HFFc6 (cell line): ENCODE results near the gene PMEPA1. TPM values are rescaled to one million over a fixed set of nuclear protein-coding genes. Genes with fewer than 3 reads are reported as not detected.

Experiments
- DNase-seq: peaks from one replicate; pipeline ENCODE4 v3.0.0-alpha.2; 2018
- H3K27ac Mint-ChIP-seq: 2 replicates; pipeline ENCODE4 v1.8.0; 2020; ENCODE audit warnings: mild to moderate bottlenecking, mixed read lengths
- H3K27me3 Mint-ChIP-seq: 2 replicates; pipeline ENCODE4 v1.8.0; 2021; ENCODE audit warnings: mild to moderate bottlenecking, moderate library complexity, mixed read lengths; ENCODE audit not compliant: insufficient read depth
- H3K36me3 Mint-ChIP-seq: 2 replicates; pipeline ENCODE4 v1.8.0; 2021; ENCODE audit warnings: low read depth, mixed read lengths
- H3K4me1 Mint-ChIP-seq: 2 replicates; pipeline ENCODE4 v1.8.0; 2020; ENCODE audit warnings: low read depth, mixed read lengths
- H3K4me3 Mint-ChIP-seq: 2 replicates; pipeline ENCODE4 v1.8.0; 2020; ENCODE audit warnings: mild to moderate bottlenecking, moderate library complexity, mixed read lengths
- H3K9me3 Mint-ChIP-seq: 2 replicates; pipeline ENCODE4 v1.8.0; 2020; ENCODE audit warnings: mild to moderate bottlenecking, mixed read lengths
- total RNA-seq, 6 experiments: library from RNA; stranded (reverse); fragmentation: NEBNext Ultra II Directional; extraction: Animal tissue kit (Norgen Biotek cat#: 25700); gene quantifications; 2 replicates in 1 of 6; 3 replicates in 5 of 6; pipeline ENCODE4 v1.2.3, GENCODE V29; 2021
- TF ChIP-seq, protein P1 (sequence below): fragments of 200-600 bp; sonication (generic); IDR thresholded peaks from 2 replicates; pipeline ENCODE4 v1.5.0; 2021; ENCODE audit warnings: antibody characterized with exemption, mild to moderate bottlenecking

PMEPA1 gene
- total RNA-seq, 6 experiments from 2014 or later, result 4.7 to 8.0 (median 5.3) TPM

DNA sequence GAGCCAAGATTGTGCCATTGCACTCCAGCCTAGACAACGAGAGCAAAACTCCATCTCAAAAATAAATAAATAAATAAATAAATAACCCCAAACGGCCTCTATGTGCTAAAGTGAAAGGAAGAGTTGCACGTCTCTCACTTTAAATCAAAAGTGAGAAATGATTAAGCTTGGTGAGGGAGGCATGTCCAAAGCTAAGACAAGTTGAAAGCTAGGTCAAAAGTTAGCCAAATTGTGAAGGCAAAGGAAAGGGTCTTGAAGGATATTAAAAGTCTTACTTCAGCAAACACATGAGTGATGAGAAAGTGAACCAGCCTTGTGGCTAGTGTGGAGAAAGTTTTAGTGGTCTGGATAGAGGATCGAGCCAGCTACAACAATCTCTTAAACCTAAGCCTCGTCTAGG, 103.9 kb downstream of the PMEPA1 start:
- Mint-ChIP-seq H3K27ac (no peak overlapping the region), H3K9me3 (no peaks in the 10 kb centered on the region), H3K27me3 (peaks cover 38% of the 10 kb centered on the region)

DNA sequence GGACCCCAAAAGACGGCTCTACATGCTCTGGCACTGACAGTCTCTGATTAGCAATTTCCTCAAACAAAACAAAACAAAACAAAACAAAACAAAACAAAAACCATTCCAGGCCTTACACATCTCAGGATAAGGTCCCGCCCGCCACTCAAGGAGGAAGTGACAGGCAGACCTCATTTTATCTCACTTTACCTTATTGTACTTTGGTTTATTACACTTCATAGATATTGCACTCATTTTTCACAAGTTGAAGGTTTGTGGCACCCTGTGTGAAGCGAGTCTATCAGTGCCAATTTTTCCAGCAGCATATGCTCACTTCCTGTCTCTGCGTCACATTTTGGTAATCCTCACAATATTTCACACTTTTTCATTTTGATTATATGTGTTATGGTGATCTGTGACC, 104.8 kb downstream of the PMEPA1 start:
- DNase-seq, result no peak
- TF ChIP-seq, protein P1, sequence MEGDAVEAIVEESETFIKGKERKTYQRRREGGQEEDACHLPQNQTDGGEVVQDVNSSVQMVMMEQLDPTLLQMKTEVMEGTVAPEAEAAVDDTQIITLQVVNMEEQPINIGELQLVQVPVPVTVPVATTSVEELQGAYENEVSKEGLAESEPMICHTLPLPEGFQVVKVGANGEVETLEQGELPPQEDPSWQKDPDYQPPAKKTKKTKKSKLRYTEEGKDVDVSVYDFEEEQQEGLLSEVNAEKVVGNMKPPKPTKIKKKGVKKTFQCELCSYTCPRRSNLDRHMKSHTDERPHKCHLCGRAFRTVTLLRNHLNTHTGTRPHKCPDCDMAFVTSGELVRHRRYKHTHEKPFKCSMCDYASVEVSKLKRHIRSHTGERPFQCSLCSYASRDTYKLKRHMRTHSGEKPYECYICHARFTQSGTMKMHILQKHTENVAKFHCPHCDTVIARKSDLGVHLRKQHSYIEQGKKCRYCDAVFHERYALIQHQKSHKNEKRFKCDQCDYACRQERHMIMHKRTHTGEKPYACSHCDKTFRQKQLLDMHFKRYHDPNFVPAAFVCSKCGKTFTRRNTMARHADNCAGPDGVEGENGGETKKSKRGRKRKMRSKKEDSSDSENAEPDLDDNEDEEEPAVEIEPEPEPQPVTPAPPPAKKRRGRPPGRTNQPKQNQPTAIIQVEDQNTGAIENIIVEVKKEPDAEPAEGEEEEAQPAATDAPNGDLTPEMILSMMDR, result no peak
- H3K27me3 Mint-ChIP-seq, result peaks cover 35% of the 10 kb centered on the region
- no peak overlapping the region for H3K27ac Mint-ChIP-seq
- H3K9me3 Mint-ChIP-seq, result no peaks in the 10 kb centered on the region
- H3K36me3 Mint-ChIP-seq, result no peaks in the 10 kb centered on the region
- H3K4me1 Mint-ChIP-seq, result no peaks in the 10 kb centered on the region
- no peak overlapping the region for H3K4me3 Mint-ChIP-seq

More for the DNA sequence above, 103.9 kb downstream of the PMEPA1 start:
- no peak for DNase-seq
- no peaks in the 10 kb centered on the region for H3K4me1 Mint-ChIP-seq
- TF ChIP-seq, protein P1, result no peak
- no peak overlapping the region for H3K4me3 Mint-ChIP-seq
- H3K36me3 Mint-ChIP-seq, result no peaks in the 10 kb centered on the region

DNA sequence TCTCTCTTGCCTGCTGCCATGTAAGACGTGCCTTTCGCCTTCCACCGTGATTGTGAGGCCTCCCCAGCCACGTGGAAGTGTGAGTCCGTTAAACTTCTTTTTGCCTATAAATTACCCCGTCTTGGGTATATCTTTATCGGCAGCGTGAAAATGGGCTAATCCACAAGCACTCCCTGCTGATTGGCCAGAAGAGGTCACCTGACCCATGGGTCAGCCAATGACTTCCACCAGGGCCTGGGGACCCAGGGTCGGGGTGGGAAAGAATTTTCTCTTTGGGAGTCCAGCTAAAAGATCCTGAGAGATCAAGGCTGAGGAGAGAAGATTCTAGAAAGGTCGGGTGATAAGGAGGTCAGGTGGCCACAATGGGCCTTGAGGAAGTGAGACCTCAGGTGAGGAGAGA, 106.7 kb downstream of the PMEPA1 start:
- no peak overlapping the region for H3K27ac Mint-ChIP-seq
- no peak for DNase-seq
- peaks cover 24% of the 10 kb centered on the region for H3K27me3 Mint-ChIP-seq
- H3K4me1 Mint-ChIP-seq, result no peaks in the 10 kb centered on the region
- no peak overlapping the region for H3K4me3 Mint-ChIP-seq
- H3K36me3 Mint-ChIP-seq, result no peaks in the 10 kb centered on the region
- TF ChIP-seq, protein P1, result no peak
- no peaks in the 10 kb centered on the region for H3K9me3 Mint-ChIP-seq

DNA sequence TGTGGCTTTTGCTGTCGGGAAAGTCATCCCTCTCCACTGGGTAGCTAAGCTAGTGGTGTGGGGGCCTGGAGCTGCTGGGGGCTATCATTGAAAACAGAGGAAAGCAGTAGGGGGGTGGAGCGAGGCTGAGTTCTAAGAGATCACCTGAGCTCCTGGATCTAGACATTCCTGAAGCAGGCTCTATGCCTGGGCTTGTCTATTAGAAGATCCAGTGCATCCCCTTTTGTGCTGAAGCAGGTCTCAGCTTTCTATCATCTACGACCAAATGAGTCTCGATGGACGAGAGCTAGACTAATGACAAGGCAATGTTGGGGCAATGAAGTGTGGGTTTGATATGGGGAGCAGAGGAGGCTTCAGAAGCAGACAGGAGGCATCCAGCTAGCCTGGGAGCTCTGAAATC, 108.1 kb downstream of the PMEPA1 start:
- no peaks in the 10 kb centered on the region for H3K4me1 Mint-ChIP-seq
- H3K27me3 Mint-ChIP-seq, result peaks cover 20% of the 10 kb centered on the region
- TF ChIP-seq, protein P1, result no peak

DNA sequence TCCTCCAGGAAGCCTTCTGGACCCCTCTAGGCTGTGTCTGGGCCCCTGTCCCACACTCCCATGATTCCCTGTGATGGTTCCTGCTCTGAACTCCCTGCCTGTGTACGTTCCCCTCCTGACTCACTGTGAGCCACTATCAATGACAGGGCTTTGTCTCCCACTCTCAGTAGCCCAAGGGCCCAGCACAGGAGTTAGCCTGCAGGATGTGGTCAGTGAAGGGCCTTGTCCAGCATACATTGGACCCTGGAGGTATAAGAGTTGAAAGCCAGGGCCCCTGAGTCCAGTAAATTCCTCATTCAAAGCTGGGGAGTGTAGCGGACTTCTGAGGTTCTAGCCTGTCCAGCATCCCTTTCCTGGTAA, 108.6 kb downstream of the PMEPA1 start:
- Mint-ChIP-seq H3K4me1 (no peaks in the 10 kb centered on the region), H3K4me3 (no peak overlapping the region), H3K27me3 (peaks cover 18% of the 10 kb centered on the region), H3K27ac (no peak overlapping the region), H3K36me3 (no peaks in the 10 kb centered on the region), H3K9me3 (no peaks in the 10 kb centered on the region)
- TF ChIP-seq, protein P1, result no peak
- DNase-seq, result no peak

More for the DNA sequence above, 108.1 kb downstream of the PMEPA1 start:
- no peak overlapping the region for H3K27ac Mint-ChIP-seq
- DNase-seq, result no peak
- no peaks in the 10 kb centered on the region for H3K36me3 Mint-ChIP-seq
- no peak overlapping the region for H3K4me3 Mint-ChIP-seq
- H3K9me3 Mint-ChIP-seq, result no peaks in the 10 kb centered on the region
